ENCODE data around the gene GLP2R.

Gene GLP2R

DNA sequence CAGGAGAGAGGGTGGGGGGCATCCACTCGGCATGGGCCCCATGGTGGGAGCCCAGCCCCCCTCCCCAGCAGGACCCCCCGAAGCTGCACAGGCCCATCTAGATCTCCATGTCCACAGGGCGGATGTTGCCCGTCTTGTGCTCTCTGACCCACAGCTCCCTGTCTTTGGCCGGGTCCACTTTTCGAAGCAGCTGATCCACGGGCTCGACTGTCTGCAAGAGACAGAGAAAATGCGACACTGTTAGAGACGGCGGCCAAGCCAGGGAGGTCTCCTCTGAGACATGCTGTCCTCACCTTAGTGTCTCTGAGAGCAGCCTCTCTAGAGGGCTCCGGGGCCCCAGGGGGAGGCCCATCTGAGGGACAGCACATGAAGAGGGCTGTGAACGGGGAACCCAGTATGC lies 91.4 kb downstream of the GLP2R start:
- Histone ChIP-seq H3K9me3 (ENCODE audit: insufficient read depth, low read length) (no peaks in the 10 kb centered on the region), H3K9me2 (replicated peaks; ENCODE audit: insufficient read depth, low read length) (no peaks in the 10 kb centered on the region), H2AFZ (ENCODE audit: low read depth, low read length, severe bottlenecking) (no peak overlapping the region), H3K4me3 (ENCODE audit: insufficient read depth, low read length, poor library complexity, severe bottlenecking) (no peak overlapping the region), H3K27ac (ENCODE audit: low read depth, low read length) (no peak overlapping the region), H3K4me2 (ENCODE audit: low read depth, low read length, poor library complexity, severe bottlenecking) (no peak overlapping the region), H3K9ac (ENCODE audit: low read length) (no peak overlapping the region), H3K79me2 (ENCODE audit: insufficient read depth, low read length) (no peaks in the 10 kb centered on the region), H4K20me1 (ENCODE audit: low read depth, low read length) (no peaks in the 10 kb centered on the region), H3F3A (ENCODE audit: insufficient read depth) (no peaks in the 10 kb centered on the region), H3K36me3 (ENCODE audit: low read length) (no peaks in the 10 kb centered on the region), H3K27me3 (ENCODE audit: low read length) (no peaks in the 10 kb centered on the region)
- TF ChIP-seq EZH2phosphoT487 (conservative IDR thresholded peaks at IDR 0.05; ENCODE audit: low read length), result no peak
- TF ChIP-seq, protein P1, sequence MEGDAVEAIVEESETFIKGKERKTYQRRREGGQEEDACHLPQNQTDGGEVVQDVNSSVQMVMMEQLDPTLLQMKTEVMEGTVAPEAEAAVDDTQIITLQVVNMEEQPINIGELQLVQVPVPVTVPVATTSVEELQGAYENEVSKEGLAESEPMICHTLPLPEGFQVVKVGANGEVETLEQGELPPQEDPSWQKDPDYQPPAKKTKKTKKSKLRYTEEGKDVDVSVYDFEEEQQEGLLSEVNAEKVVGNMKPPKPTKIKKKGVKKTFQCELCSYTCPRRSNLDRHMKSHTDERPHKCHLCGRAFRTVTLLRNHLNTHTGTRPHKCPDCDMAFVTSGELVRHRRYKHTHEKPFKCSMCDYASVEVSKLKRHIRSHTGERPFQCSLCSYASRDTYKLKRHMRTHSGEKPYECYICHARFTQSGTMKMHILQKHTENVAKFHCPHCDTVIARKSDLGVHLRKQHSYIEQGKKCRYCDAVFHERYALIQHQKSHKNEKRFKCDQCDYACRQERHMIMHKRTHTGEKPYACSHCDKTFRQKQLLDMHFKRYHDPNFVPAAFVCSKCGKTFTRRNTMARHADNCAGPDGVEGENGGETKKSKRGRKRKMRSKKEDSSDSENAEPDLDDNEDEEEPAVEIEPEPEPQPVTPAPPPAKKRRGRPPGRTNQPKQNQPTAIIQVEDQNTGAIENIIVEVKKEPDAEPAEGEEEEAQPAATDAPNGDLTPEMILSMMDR (IDR thresholded peaks at IDR 0.05; ENCODE audit: insufficient read depth, low read length, poor library complexity, severe bottlenecking), result no peak

DNA sequence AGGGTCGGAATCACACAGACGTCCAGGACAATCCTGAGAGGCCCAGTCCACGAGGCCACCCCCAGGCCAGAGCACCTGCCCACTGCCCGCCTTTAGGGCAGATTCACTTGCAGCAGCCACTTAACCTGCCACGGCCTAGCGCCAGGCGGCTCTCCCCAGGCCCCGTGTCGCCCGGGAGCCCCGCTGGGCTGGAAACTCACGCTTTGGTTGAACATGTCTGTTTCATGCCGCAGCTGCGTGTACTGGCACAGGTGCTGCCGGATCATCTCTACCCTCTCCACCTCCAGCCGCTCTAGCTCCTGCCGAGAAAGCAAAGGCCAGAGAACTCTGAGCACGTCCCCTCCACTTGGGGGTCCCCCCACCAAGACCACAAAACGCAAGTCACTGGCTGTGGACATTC lies 92.1 kb downstream of the GLP2R start:
- H3K4me3 ChIP-seq (ENCODE audit: insufficient read depth, low read length, poor library complexity, severe bottlenecking), result no peak overlapping the region
- no peaks in the 10 kb centered on the region for H3K27me3 ChIP-seq (ENCODE audit: low read length)
- H3K9me2 ChIP-seq (replicated peaks; ENCODE audit: insufficient read depth, low read length), result no peaks in the 10 kb centered on the region
- H3K27ac ChIP-seq (ENCODE audit: low read depth, low read length), result no peak overlapping the region
- no peak overlapping the region for H3K9ac ChIP-seq (ENCODE audit: low read length)
- TF ChIP-seq, protein P1 (IDR thresholded peaks at IDR 0.05; ENCODE audit: insufficient read depth, low read length, poor library complexity, severe bottlenecking), result no peak
- TF ChIP-seq EZH2phosphoT487 (conservative IDR thresholded peaks at IDR 0.05; ENCODE audit: low read length), result no peak
- no peaks in the 10 kb centered on the region for H3F3A ChIP-seq (ENCODE audit: insufficient read depth)
- H3K4me2 ChIP-seq (ENCODE audit: low read depth, low read length, poor library complexity, severe bottlenecking), result no peak overlapping the region
- no peak overlapping the region for H2AFZ ChIP-seq (ENCODE audit: low read depth, low read length, severe bottlenecking)
- H3K36me3 ChIP-seq (ENCODE audit: low read length), result no peaks in the 10 kb centered on the region
- H3K79me2 ChIP-seq (ENCODE audit: insufficient read depth, low read length), result no peaks in the 10 kb centered on the region
- H3K9me3 ChIP-seq (ENCODE audit: insufficient read depth, low read length), result no peaks in the 10 kb centered on the region
- no peaks in the 10 kb centered on the region for H4K20me1 ChIP-seq (ENCODE audit: low read depth, low read length)

DNA sequence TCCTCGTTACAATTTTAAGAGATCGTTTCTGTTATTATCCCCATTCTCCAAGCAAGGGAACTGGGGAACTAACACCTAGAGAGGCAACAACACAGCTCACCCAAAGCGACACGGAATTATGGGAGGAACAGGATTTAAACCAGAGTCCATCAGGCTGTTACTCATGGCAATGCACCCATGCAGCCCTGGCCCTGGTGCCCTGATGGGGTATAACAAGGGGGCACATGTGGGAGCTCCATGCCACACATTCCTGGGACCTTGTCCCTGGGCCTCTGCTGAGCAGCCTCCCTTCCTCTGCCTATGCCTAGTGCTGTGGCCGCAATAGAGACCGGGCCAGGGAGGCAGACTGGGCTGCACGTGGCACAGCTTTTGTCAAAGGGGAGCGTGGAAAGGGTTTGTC lies 92.6 kb downstream of the GLP2R start:
- Histone ChIP-seq H3K4me3 (ENCODE audit: insufficient read depth, low read length, poor library complexity, severe bottlenecking) (no peak overlapping the region), H4K20me1 (ENCODE audit: low read depth, low read length) (no peaks in the 10 kb centered on the region), H3K27me3 (ENCODE audit: low read length) (no peaks in the 10 kb centered on the region), H3K27ac (ENCODE audit: low read depth, low read length) (no peak overlapping the region), H3K36me3 (ENCODE audit: low read length) (no peaks in the 10 kb centered on the region), H3K9me2 (replicated peaks; ENCODE audit: insufficient read depth, low read length) (no peaks in the 10 kb centered on the region), H3K4me2 (ENCODE audit: low read depth, low read length, poor library complexity, severe bottlenecking) (no peak overlapping the region), H3F3A (ENCODE audit: insufficient read depth) (no peaks in the 10 kb centered on the region), H3K79me2 (ENCODE audit: insufficient read depth, low read length) (no peaks in the 10 kb centered on the region), H3K9ac (ENCODE audit: low read length) (no peak overlapping the region), H2AFZ (ENCODE audit: low read depth, low read length, severe bottlenecking) (no peak overlapping the region), H3K9me3 (ENCODE audit: insufficient read depth, low read length) (no peaks in the 10 kb centered on the region)
- TF ChIP-seq, protein P1 (IDR thresholded peaks at IDR 0.05; ENCODE audit: insufficient read depth, low read length, poor library complexity, severe bottlenecking), result no peak
- no peak for TF ChIP-seq EZH2phosphoT487 (conservative IDR thresholded peaks at IDR 0.05; ENCODE audit: low read length)
